Central memory CD4-positive, alpha-beta T cell (primary cell): ENCODE data around the gene GSTA4.

Experiments
- DNase-seq: peaks from one replicate; pipeline ENCODE4 v3.0.0; 2022
- total RNA-seq, 3 experiments: gene quantifications; one replicate each; lab custom pipeline; 2026; lab: John Stamatoyannopoulos, UW

GSTA4 gene, protein sequence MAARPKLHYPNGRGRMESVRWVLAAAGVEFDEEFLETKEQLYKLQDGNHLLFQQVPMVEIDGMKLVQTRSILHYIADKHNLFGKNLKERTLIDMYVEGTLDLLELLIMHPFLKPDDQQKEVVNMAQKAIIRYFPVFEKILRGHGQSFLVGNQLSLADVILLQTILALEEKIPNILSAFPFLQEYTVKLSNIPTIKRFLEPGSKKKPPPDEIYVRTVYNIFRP
- 0.16 to 1.8 (median 0.58) reads per million in 3 experiments for total RNA-seq

- peak; percentile 94 for DNase-seq
These were observed at the start of gene GSTA4 for GRCh38 chr6:52995089-52995912. Gene GSTA4, minus strand, starts transcription at chr6:52995284. Its CDS starts 1,041 bp downstream, at chr6:52994243.

- no peak for DNase-seq
These were observed 49.5 kb upstream of the GSTA4 start for GRCh38 chr6:53044572-53044971.

GRCh38 chr6:53044071-53044470 is 49.0 kb upstream of the GSTA4 start:
- no peak for DNase-seq

GRCh38 chr6:53043581-53043980 is 48.5 kb upstream of the GSTA4 start:
- DNase-seq, result no peak

- DNase-seq, result no peak
These were observed 47.0 kb upstream of the GSTA4 start for GRCh38 chr6:53042112-53042511.

DNA sequence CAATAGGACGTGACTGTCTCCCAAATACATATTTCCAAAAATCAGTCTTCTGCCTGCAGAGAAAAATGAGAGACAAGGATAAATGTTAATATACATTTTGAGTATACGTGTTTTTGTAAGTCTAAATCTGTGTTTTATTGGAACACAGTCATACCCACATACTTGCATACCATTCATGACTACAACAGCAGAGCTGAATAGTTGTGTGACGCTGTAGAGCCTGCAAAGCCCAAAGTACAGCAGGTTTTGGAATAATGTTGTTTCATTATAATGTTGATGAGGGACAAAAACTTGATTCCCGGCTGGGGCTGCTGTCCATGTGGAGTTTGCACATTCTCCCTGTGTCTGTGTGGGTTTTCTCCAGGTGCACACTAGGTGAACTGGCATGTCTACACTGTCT is 46.3 kb upstream of the GSTA4 start:
- no peak for DNase-seq

DNA sequence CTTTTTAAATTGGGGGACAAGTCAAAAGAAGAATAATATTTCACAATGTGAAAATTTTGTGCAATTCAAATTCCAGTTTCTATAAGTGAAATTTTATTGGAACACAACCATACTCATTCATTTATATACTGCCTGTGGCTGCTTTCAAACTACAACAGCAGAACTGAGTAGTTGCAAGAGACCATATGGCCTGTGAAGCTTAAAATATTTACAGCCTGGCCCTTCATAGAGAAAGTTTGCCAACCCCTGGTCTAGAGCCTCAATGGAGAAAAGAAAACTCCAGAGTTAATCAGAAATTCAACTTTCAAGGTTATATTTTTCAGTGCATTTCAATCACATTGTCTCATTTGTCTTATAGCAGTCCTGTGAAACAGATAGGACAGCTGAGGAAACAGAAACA is 43.5 kb upstream of the GSTA4 start:
- DNase-seq, result no peak

DNA sequence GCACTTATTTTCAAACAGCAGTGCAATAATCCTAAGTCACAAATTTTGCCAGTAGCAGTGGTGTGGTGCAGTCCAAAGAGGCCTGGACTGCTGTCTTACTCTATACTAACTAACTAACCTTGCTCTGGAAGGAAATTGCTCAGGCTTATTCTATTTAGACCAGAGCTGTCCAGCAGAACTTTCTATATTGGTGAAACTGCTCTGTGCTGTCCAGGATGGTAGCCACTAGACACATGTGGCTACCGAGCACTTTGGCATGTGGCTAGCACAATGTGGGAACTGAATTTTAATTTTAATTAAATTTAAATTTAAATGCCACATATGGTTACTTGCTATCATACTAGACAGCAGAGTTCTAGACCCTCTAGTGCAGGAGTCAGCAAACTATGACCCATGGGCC is 43.1 kb upstream of the GSTA4 start:
- no peak for DNase-seq

DNA sequence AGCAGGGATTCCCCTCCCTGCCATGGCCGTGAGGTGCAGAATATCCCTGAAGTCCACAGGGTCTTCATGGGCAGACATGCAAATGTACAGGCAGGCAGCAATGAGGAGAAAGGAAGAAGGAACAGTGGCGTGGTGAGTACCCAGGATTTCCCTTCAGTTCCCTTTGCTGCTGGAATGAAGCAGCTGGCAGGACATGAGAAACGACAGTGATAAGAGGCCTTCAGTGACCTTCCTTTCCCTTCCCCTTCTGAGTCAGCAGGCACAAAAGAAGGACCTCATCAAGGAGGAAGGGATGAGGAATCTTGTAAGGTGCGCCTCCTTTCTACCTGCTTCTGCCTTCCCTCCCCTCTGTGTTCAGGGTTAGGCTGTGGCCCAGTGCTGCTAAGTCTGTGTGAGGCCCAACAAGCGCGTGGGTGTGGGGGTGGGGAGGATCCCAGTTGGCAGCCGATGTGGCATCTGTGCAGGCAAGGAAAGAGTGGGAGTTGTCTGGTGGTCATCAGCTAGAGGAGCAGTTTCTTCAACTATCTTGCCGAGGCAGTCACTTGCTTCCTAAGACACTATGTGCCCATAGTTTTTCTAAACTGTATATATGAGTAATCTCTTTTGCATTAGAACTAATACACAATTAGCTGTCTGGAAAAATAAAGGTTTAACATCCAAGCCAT is 40.6 kb upstream of the GSTA4 start:
- DNase-seq, result no peak

GRCh38 chr6:53033764-53034163 is 38.7 kb upstream of the GSTA4 start:
- DNase-seq, result no peak

DNA sequence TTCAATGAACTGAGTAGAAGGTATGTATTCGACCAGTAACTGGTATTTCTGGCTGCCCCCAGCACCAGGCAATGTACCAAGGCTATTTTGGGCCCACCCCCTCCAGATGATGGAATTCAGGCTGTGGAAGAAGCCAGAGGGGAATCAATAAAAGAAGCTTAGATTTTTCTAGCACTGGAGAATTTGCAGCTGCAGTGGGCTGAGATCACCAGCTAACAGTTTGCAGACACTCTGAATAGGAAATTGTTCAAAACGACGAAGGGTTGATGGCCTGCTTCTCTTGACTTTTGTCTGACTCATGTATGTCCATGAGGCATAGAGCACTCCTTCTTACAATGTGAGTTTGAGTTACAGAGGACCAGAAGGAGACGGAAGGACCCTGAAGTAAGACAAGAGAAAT is 37.8 kb upstream of the GSTA4 start:
- no peak for DNase-seq

DNA sequence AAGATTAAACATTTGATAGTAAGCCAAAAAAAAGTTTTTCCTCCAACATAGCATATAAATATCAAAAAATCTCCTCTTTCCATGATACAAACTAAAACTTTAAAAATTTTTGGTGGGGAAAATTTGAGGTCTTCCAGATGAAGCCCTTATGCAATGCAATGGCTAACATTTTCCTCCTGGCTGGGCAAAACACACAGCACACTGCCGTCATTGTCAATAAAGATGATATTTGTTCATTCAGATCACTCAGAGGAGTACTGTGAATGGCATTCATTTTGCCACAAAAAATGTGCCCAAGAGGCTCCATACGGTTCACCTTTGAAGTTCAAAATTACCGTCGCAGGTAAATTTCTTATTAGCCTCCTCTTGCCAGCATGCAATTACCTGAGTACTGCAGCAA is 36.2 kb upstream of the GSTA4 start:
- DNase-seq, result no peak

GRCh38 chr6:53029761-53030160 is 34.7 kb upstream of the GSTA4 start:
- no peak for DNase-seq

DNA sequence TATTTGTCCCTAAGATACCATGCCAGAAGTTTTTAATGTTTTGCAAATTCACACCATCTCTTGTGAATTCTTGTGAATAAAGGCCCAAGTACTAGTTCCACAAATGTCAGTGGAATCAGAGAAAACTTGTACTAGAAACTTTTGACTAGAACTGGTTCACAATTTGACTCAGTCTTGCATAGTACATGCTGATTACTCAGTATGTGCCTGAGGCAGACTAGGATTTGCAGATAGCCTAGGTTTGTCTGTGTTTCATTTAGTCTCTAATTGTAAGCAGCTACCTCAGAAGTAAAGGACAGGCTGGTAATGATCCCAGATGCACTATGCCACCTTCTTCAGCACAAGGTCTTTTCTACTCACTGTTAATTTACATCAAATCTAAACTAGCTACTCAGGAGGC is 34.2 kb upstream of the GSTA4 start:
- no peak for DNase-seq

DNA sequence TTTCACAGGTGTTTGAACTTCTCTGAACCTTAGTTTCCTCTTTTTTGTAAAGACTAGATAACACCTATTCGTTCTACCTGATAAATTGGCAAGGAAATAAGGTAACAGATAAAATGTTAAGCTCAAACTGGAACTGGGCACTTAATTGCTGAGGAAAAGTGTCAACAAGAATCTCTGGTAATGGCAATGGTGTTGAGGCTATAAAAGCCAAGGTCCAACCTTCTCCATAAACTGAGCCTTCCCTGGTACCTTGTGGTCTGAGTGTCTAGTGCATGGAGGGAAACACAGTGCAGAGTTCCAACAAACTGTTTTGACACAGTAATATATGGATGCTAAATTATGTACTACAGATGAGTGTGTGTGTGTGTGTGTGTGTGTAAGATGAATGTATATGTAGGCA is 33.4 kb upstream of the GSTA4 start:
- no peak for DNase-seq

DNA sequence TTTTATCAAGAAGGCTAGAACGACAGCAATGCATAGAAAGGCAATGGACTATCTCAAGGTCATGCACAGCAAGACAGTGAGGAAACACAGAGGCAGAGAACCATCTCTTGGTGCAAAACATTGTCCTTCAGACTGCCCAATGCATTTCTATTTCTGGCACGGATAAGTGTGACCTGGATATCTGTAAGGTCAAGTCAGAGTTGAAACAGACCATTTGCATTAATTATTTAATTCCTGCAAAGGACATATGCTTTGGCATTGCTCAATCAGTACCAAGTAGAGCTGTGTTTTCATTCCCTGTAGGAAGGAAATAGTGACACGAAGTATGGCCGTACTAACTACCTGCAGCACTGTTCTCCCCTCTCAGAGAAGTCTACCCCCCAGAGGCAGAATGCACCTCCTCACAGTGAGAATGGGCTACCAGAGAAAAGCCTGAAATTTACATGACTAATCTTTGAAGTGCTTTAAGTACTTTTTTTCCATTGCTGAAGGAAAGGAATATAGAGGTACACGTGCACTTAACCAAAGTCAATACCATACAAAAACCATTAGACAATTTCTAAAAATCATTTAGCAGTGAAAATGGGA is 32.1 kb upstream of the GSTA4 start:
- DNase-seq, result no peak

DNA sequence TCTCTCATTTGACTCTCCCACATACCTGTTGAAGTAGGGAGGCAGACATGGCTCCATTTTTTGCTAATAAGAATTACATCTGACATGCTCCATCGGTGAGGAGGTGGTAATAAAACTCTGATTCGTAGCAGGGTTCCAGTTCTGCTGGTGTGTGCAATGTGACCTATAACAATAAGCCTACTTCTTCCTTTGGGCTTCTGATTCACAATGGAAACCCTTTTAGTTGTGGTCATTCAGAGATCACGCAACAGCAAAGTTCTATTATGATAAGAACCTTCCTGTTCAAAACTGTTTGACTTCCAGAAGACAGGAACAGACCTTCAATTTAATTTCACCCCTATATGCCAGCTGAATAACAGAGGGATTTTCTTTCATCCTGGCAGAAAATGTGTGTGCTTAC is 31.4 kb upstream of the GSTA4 start:
- no peak for DNase-seq

GRCh38 chr6:53023323-53023722 is 28.2 kb upstream of the GSTA4 start:
- DNase-seq, result no peak

DNA sequence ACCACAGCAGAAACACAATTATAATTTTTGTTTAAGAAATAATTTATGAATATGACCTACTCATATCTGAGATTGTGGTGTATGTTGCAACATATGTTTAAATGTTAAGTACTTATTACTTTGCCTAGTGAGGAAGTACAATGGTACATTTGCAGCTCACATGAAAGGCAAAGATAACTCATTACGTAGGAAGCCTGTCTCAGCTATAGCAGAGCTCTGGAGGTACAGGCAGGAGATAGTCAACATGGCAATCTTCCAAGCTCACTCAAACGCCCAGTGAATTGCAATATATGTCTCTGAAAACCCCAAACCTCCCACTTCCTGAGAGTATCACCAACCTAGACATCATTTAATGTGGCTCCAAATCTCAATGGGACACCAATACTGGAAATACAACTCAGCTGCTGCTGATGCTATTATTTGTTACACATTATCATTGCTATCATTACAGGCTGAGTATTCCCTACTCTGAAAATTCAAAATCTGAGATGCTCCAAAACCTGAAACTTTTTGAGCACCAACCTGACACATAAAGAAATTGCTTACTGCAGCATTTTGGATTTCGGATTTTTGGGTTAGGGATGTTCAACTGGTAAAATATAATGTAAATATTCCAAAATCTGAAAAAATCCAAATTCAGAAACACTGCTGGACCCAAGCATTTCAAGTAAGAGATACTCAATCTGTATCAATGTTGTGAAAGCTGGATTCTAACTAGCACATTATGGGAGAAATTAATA is 25.1 kb upstream of the GSTA4 start:
- no peak for DNase-seq

DNA sequence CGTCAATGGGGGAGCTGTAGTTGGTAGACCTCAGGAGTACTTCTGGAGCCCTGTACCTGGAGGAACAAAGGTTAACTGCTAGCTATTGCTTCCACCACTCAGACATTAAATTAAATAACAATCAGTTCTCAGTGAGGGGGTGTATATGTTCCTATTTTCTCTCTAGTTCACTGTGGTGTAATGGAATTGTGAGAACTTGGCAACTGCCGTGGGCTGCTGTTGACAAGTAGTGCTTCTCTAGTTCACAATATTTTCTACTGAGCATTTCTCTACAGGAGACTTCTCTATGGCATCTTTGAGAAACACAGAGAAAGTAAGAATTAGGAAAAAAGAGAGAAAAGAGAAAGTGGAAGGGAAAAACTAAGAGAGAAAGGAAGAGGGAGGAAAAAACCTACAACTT is 23.4 kb upstream of the GSTA4 start:
- DNase-seq, result no peak

GRCh38 chr6:53015486-53015885 is 20.4 kb upstream of the GSTA4 start:
- DNase-seq, result no peak

- no peak for DNase-seq
These were observed 19.7 kb upstream of the GSTA4 start for GRCh38 chr6:53014744-53015143.

- no peak for DNase-seq
These were observed 19.0 kb upstream of the GSTA4 start for GRCh38 chr6:53014063-53014462.
